ENCODE results near the gene TEX22.

Gene TEX22

GRCh38 chr14:105384041-105384557, 14.2 kb upstream of the TEX22 start:
- TF ChIP-seq REST (IDR thresholded peaks at IDR 0.05; ENCODE audit: low read depth) = no peak
- TF ChIP-seq EGR1 (IDR thresholded peaks at IDR 0.05) = no peak
- no peak for TF ChIP-seq MAX (IDR thresholded peaks at IDR 0.05)

- TF ChIP-seq FOXM1 (IDR thresholded peaks at IDR 0.05; ENCODE audit: borderline replicate concordance, low read depth) = no peak
- TF ChIP-seq TEAD4 (IDR thresholded peaks at IDR 0.05) = no peak
- TF ChIP-seq NFIC (IDR thresholded peaks at IDR 0.05) = no peak
- no peak for TF ChIP-seq TCF12 (IDR thresholded peaks at IDR 0.05; ENCODE audit: low read depth)
- TF ChIP-seq ZBTB7A (IDR thresholded peaks at IDR 0.05; ENCODE audit: low read depth) = no peak
- TF ChIP-seq CEBPB (IDR thresholded peaks at IDR 0.05) = no peak
- TF ChIP-seq YY1 (IDR thresholded peaks at IDR 0.05; ENCODE audit: low read depth) = no peak
Measured at GRCh38 chr14:105384605-105385321, 13.6 kb upstream of the TEX22 start.

- TF ChIP-seq TAF1 (IDR thresholded peaks at IDR 0.05; ENCODE audit: low read depth) (no peak), RAD21 (IDR thresholded peaks at IDR 0.05; ENCODE audit: low read depth) (no peak), MAX (IDR thresholded peaks at IDR 0.05) (no peak), NFIC (IDR thresholded peaks at IDR 0.05) (no peak), YY1 (IDR thresholded peaks at IDR 0.05; ENCODE audit: low read depth) (no peak), FOXM1 (IDR thresholded peaks at IDR 0.05; ENCODE audit: borderline replicate concordance, low read depth) (no peak), USF1 (IDR thresholded peaks at IDR 0.05) (no peak), EP300 (IDR thresholded peaks at IDR 0.05; ENCODE audit: borderline replicate concordance) (no peak), REST (IDR thresholded peaks at IDR 0.05; ENCODE audit: low read depth) (no peak), EGR1 (IDR thresholded peaks at IDR 0.05) (no peak), TCF12 (IDR thresholded peaks at IDR 0.05; ENCODE audit: low read depth) (no peak), CEBPB (IDR thresholded peaks at IDR 0.05) (no peak), CREB1 (IDR thresholded peaks at IDR 0.05; ENCODE audit: low read depth) (no peak), ZBTB7A (IDR thresholded peaks at IDR 0.05; ENCODE audit: low read depth) (no peak), TEAD4 (IDR thresholded peaks at IDR 0.05) (no peak)
Measured at GRCh38 chr14:105385322-105385637, 13.1 kb upstream of the TEX22 start.

- TF ChIP-seq ZBTB7A (IDR thresholded peaks at IDR 0.05; ENCODE audit: low read depth) (no peak), NFIC (IDR thresholded peaks at IDR 0.05) (no peak), CREB1 (IDR thresholded peaks at IDR 0.05; ENCODE audit: low read depth) (no peak), TEAD4 (IDR thresholded peaks at IDR 0.05) (no peak), MAX (IDR thresholded peaks at IDR 0.05) (no peak), TCF12 (IDR thresholded peaks at IDR 0.05; ENCODE audit: low read depth) (no peak), EP300 (IDR thresholded peaks at IDR 0.05; ENCODE audit: borderline replicate concordance) (no peak), EGR1 (IDR thresholded peaks at IDR 0.05) (no peak), USF1 (IDR thresholded peaks at IDR 0.05) (no peak), YY1 (IDR thresholded peaks at IDR 0.05; ENCODE audit: low read depth) (no peak), TAF1 (IDR thresholded peaks at IDR 0.05; ENCODE audit: low read depth) (no peak), RAD21 (IDR thresholded peaks at IDR 0.05; ENCODE audit: low read depth) (no peak), FOXM1 (IDR thresholded peaks at IDR 0.05; ENCODE audit: borderline replicate concordance, low read depth) (no peak), REST (IDR thresholded peaks at IDR 0.05; ENCODE audit: low read depth) (no peak), CEBPB (IDR thresholded peaks at IDR 0.05) (no peak)
Measured at GRCh38 chr14:105385698-105386365, 12.5 kb upstream of the TEX22 start.
